Colonic mucosa (tissue), 4 donors: Measurements from ENCODE around the gene DLG3. TPM values are rescaled to one million over a fixed set of nuclear protein-coding genes. Genes with fewer than 3 reads are reported as not detected.

Source experiments
- DNase-seq: peaks from one replicate; pipeline ENCODE4 v3.0.0-alpha.2; 2020
- H3K27ac ChIP-seq: fragments of 200-600 bp; one replicate; pipeline ENCODE4 v1.8.0; 2021
- H3K27me3 ChIP-seq: fragments of 200-600 bp; one replicate; pipeline ENCODE4 v1.8.0; 2021
- H3K36me3 ChIP-seq: fragments of 200-600 bp; one replicate; pipeline ENCODE4 v1.8.0; 2021
- H3K4me1 ChIP-seq: fragments of 200-600 bp; one replicate; pipeline ENCODE4 v1.8.0; 2021; ENCODE audit warnings: mild to moderate bottlenecking
- H3K4me3 ChIP-seq: fragments of 200-600 bp; one replicate; pipeline ENCODE4 v1.8.0; 2021
- H3K9ac ChIP-seq, 2 donors: one replicate each; pipeline ENCODE4 v1.7.0; 2013; ENCODE audit warnings: control low read depth in 2 of 2, low read depth in 2 of 2, low read length in 2 of 2
- H3K9me3 ChIP-seq: fragments of 200-600 bp; one replicate; pipeline ENCODE4 v1.8.0; 2021
- CTCF ChIP-seq: fragments of 200-600 bp; IDR thresholded peaks from one replicate; pipeline ENCODE4 v1.8.0; 2022; ENCODE audit warnings: antibody characterized with exemption, mild to moderate bottlenecking
- intact Hi-C: fragments of 100-400 bp; cut with DNase I; formaldehyde crosslinking; loops from one replicate; pipeline ENCODE4 v1.14.1; 2022
- total RNA-seq, 2 donors: library from RNA; stranded (reverse); fragmentation: NEBNext Ultra II Directional in 1 of 2; extraction: Animal tissue kit (Norgen Biotek cat#: 25700) in 1 of 2; gene quantifications; one replicate each; pipeline ENCODE4 v1.2.1, GENCODE V29; 2021
- donor health status: healthy.
- donor health status: DM: no; HTN: no; CAD: no.
- donor health status: DM: no; HTN: no; CAD: no.

Gene DLG3
- total RNA-seq, 2 donors from 2014 or later = 68.9 to 78.9 TPM

- Histone ChIP-seq H3K4me3 (no peak overlapping the region), H3K4me1 (no peaks in the 10 kb centered on the region), H3K27me3 (no peaks in the 10 kb centered on the region), H3K9ac (no peak overlapping the region), H3K9me3 (no peaks in the 10 kb centered on the region), H3K36me3 (no peaks in the 10 kb centered on the region), H3K27ac (no peak overlapping the region)
- TF ChIP-seq CTCF = no peak
- DNase-seq = no peak
- intact Hi-C loops = loop anchor here (5.0 kb wide), 1 partner anchor 101 kb away; no protein-coding TSS in a partner anchor
Measured at GRCh38 chrX:70553516-70553915, 108.9 kb downstream of the DLG3 start.

- Histone ChIP-seq H3K36me3 (no peaks in the 10 kb centered on the region), H3K4me1 (no peaks in the 10 kb centered on the region), H3K9me3 (no peaks in the 10 kb centered on the region), H3K4me3 (no peak overlapping the region), H3K27ac (no peak overlapping the region), H3K27me3 (no peaks in the 10 kb centered on the region), H3K9ac (no peak overlapping the region)
- no peak for TF ChIP-seq CTCF
- intact Hi-C loops = loop anchor here (5.0 kb wide), 1 partner anchor 102 kb away; no protein-coding TSS in a partner anchor
- no peak for DNase-seq
Measured at GRCh38 chrX:70554081-70554480, 109.4 kb downstream of the DLG3 start.

- Histone ChIP-seq H3K9me3 (no peaks in the 10 kb centered on the region), H3K4me1 (no peaks in the 10 kb centered on the region), H3K27me3 (no peaks in the 10 kb centered on the region), H3K36me3 (no peaks in the 10 kb centered on the region), H3K27ac (no peak overlapping the region), H3K9ac (no peak overlapping the region), H3K4me3 (no peak overlapping the region)
- DNase-seq = no peak
- intact Hi-C loops = loop anchor here (5.0 kb wide), 1 partner anchor 102 kb away; no protein-coding TSS in a partner anchor
- TF ChIP-seq CTCF = no peak
Measured at GRCh38 chrX:70554523-70554922, 109.9 kb downstream of the DLG3 start.

GRCh38 chrX:70554948-70555347 lies 110.3 kb downstream of the DLG3 start:
- Histone ChIP-seq H3K4me3 (no peak overlapping the region), H3K36me3 (no peaks in the 10 kb centered on the region), H3K9me3 (no peaks in the 10 kb centered on the region), H3K27ac (no peak overlapping the region), H3K9ac (no peak overlapping the region), H3K4me1 (no peaks in the 10 kb centered on the region), H3K27me3 (no peaks in the 10 kb centered on the region)
- DNase-seq = no peak
- TF ChIP-seq CTCF = no peak
- intact Hi-C loops = loop anchor here (5.0 kb wide), 1 partner anchor 103 kb away; no protein-coding TSS in a partner anchor

Other genes with a start within 250 kb of the DLG3 start
- gene AWAT1, start 210.2 kb upstream of the DLG3 start, total RNA-seq = not detected
- gene P2RY4, start 184.6 kb upstream of the DLG3 start, total RNA-seq = under 1 TPM; 0.20 to 0.35 TPM
- not detected for gene ARR3, start 176.5 kb upstream of the DLG3 start, total RNA-seq
- not detected for gene RAB41, start 162.7 kb upstream of the DLG3 start, total RNA-seq
- gene PDZD11, start 154.9 kb upstream of the DLG3 start, total RNA-seq = 10 to 100 TPM; 49.2 to 50.9 TPM
- gene KIF4A, start 154.7 kb upstream of the DLG3 start, total RNA-seq = 10 to 100 TPM in 1 of 2 donors, 1 to 10 TPM in 1; 8.7 to 33.7 TPM
- 10 to 100 TPM in 1 of 2 donors, 1 to 10 TPM in 1; 5.0 to 15.3 TPM for gene GDPD2, start 21.5 kb upstream of the DLG3 start, total RNA-seq